ENCODE data around the gene PARP16.

Gene PARP16

GRCh38 chr15:65329288-65329983 is 42.8 kb upstream of the PARP16 start:
- FAIRE-seq (no peak), DNase-seq (ENCODE audit: insufficient read length) (no peak)
- no peak for TF ChIP-seq POLR2A (IDR thresholded peaks at IDR 0.05; ENCODE audit: low read depth, low read length)
- no peak for TF ChIP-seq POLR2AphosphoS5 (IDR thresholded peaks at IDR 0.05; ENCODE audit: low read depth, low read length)
- no peak for TF ChIP-seq TAF1 (IDR thresholded peaks at IDR 0.05; ENCODE audit: borderline replicate concordance, low read depth, low read length)

- FAIRE-seq = no peak
- DNase-seq (ENCODE audit: insufficient read length) = no peak
- no peak for TF ChIP-seq POLR2A (IDR thresholded peaks at IDR 0.05; ENCODE audit: low read depth, low read length)
- TF ChIP-seq POLR2AphosphoS5 (IDR thresholded peaks at IDR 0.05; ENCODE audit: low read depth, low read length) = no peak
- no peak for TF ChIP-seq TAF1 (IDR thresholded peaks at IDR 0.05; ENCODE audit: borderline replicate concordance, low read depth, low read length)
Measured at GRCh38 chr15:65328506-65329287, 42.0 kb upstream of the PARP16 start.

- no peak for TF ChIP-seq POLR2AphosphoS5 (IDR thresholded peaks at IDR 0.05; ENCODE audit: low read depth, low read length)
- no peak for TF ChIP-seq POLR2A (IDR thresholded peaks at IDR 0.05; ENCODE audit: low read depth, low read length)
- no peak for TF ChIP-seq TAF1 (IDR thresholded peaks at IDR 0.05; ENCODE audit: borderline replicate concordance, low read depth, low read length)
- DNase-seq (ENCODE audit: insufficient read length) (no peak), FAIRE-seq (no peak)
Measured at GRCh38 chr15:65327651-65328393, 41.1 kb upstream of the PARP16 start.

GRCh38 chr15:65326818-65327217 is 40.1 kb upstream of the PARP16 start:
- DNase-seq (ENCODE audit: insufficient read length) (no peak), FAIRE-seq (no peak)
- no peak for TF ChIP-seq POLR2A (IDR thresholded peaks at IDR 0.05; ENCODE audit: low read depth, low read length)
- no peak for TF ChIP-seq TAF1 (IDR thresholded peaks at IDR 0.05; ENCODE audit: borderline replicate concordance, low read depth, low read length)
- TF ChIP-seq POLR2AphosphoS5 (IDR thresholded peaks at IDR 0.05; ENCODE audit: low read depth, low read length) = no peak

GRCh38 chr15:65326117-65326526 is 39.4 kb upstream of the PARP16 start:
- TF ChIP-seq TAF1 (IDR thresholded peaks at IDR 0.05; ENCODE audit: borderline replicate concordance, low read depth, low read length) = no peak
- no peak for TF ChIP-seq POLR2AphosphoS5 (IDR thresholded peaks at IDR 0.05; ENCODE audit: low read depth, low read length)
- no peak for TF ChIP-seq POLR2A (IDR thresholded peaks at IDR 0.05; ENCODE audit: low read depth, low read length)
- DNase-seq (ENCODE audit: insufficient read length) (no peak), FAIRE-seq (no peak)

GRCh38 chr15:65323071-65323511 is 36.4 kb upstream of the PARP16 start:
- DNase-seq (ENCODE audit: insufficient read length) (no peak), FAIRE-seq (no peak)
- TF ChIP-seq TAF1 (IDR thresholded peaks at IDR 0.05; ENCODE audit: borderline replicate concordance, low read depth, low read length) = no peak
- no peak for TF ChIP-seq POLR2A (IDR thresholded peaks at IDR 0.05; ENCODE audit: low read depth, low read length)

GRCh38 chr15:65318870-65319356 is 32.2 kb upstream of the PARP16 start:
- no peak for TF ChIP-seq TAF1 (IDR thresholded peaks at IDR 0.05; ENCODE audit: borderline replicate concordance, low read depth, low read length)
- peak; percentile 86 for FAIRE-seq

GRCh38 chr15:65312400-65312916 is 25.8 kb upstream of the PARP16 start:
- DNase-seq (ENCODE audit: insufficient read length) (no peak), FAIRE-seq (no peak)
- TF ChIP-seq POLR2A (IDR thresholded peaks at IDR 0.05; ENCODE audit: low read depth, low read length) = no peak
- no peak for TF ChIP-seq POLR2AphosphoS5 (IDR thresholded peaks at IDR 0.05; ENCODE audit: low read depth, low read length)
- TF ChIP-seq TAF1 (IDR thresholded peaks at IDR 0.05; ENCODE audit: borderline replicate concordance, low read depth, low read length) = no peak

More at GRCh38 chr15:65318870-65319356, 32.2 kb upstream of the PARP16 start:
- peak; percentile 77 for DNase-seq (ENCODE audit: insufficient read length)

- TF ChIP-seq POLR2AphosphoS5 (IDR thresholded peaks at IDR 0.05; ENCODE audit: low read depth, low read length) (no peak), POLR2A (IDR thresholded peaks at IDR 0.05; ENCODE audit: low read depth, low read length) (no peak), TAF1 (IDR thresholded peaks at IDR 0.05; ENCODE audit: borderline replicate concordance, low read depth, low read length) (no peak)
- DNase-seq (ENCODE audit: insufficient read length) (no peak), FAIRE-seq (no peak)
Measured at GRCh38 chr15:65311760-65312159, 25.1 kb upstream of the PARP16 start.

- no peak for TF ChIP-seq TAF1 (IDR thresholded peaks at IDR 0.05; ENCODE audit: borderline replicate concordance, low read depth, low read length)
- no peak for TF ChIP-seq POLR2A (IDR thresholded peaks at IDR 0.05; ENCODE audit: low read depth, low read length)
- FAIRE-seq (no peak), DNase-seq (ENCODE audit: insufficient read length) (no peak)
Measured at GRCh38 chr15:65310431-65311137, 23.9 kb upstream of the PARP16 start.
